GM12878 (cell line): Measurements from ENCODE around the gene RET. TPM values are rescaled to one million over a fixed set of nuclear protein-coding genes. Genes with fewer than 3 reads are reported as not detected.

Experiments used
- ATAC-seq: fragments of 200-7000 bp; cut with Tn5 transposase; 3 replicates; pipeline ENCODE4 v1.9.1; 2020; ENCODE audit warnings: mild to moderate bottlenecking, moderate library complexity
- BruUV-seq: library from RNA; stranded (reverse); fragments of 400-500 nt; replicated peaks from 2 replicates; lab custom pipeline; 2021; lab: Mats Ljungman, UMichigan
- CTCF ChIA-PET: fragments of 300-600 bp; sonication (Branson Sonifier 250); formaldehyde crosslinking; extraction: SDS; loops from one replicate; lab custom pipeline; 2021; ENCODE audit warnings: inconsistent platforms; lab: Yijun Ruan, JAX
- POLR2A ChIA-PET: fragments of 350-600 bp; formaldehyde crosslinking; extraction: SDS; loops from one replicate; lab custom pipeline; 2021; ENCODE audit warnings: inconsistent platforms; lab: Charles Lee
- RAD21 ChIA-PET: fragments of 300-600 bp; sonication (Branson Sonifier 250); formaldehyde crosslinking; loops from one replicate; lab custom pipeline; 2023; ENCODE audit warnings: antibody characterized with exemption; ENCODE audit not compliant: unreplicated experiment; lab: Charles Lee
- SMC1A ChIA-PET: fragments of 300-600 bp; sonication (Branson Sonifier 250); formaldehyde crosslinking; loops from one replicate; lab custom pipeline; 2023; ENCODE audit not compliant: unreplicated experiment, uncharacterized antibody; lab: Charles Lee
- DNase-seq: peaks from one replicate; pipeline ENCODE4 v3.0.0-alpha.2; 2011; ENCODE audit warnings: low read depth, low spot score
- FAIRE-seq: peaks from 3 replicates; lab custom pipeline; 2011; peaks lifted over from hg19 to GRCh38; lab: Jason Lieb, UNC
- H2AFZ ChIP-seq: 2 replicates; pipeline ENCODE4 v1.6.0; 2011; ENCODE audit warnings: low read depth, low read length, control low read depth; ENCODE audit not compliant: control insufficient read depth
- H3K27ac ChIP-seq: 2 replicates; pipeline ENCODE4 v1.5.1; 2011; ENCODE audit warnings: control low read depth; ENCODE audit not compliant: control insufficient read depth, insufficient read depth
- H3K27me3 ChIP-seq, 2 experiments: replicated peaks in 1 of 2; 2 replicates each; pipeline versions ENCODE4 v1.6.0 to v1.6.1; 2011; ENCODE audit warnings: low read length in 1 of 2; ENCODE audit not compliant: control insufficient read depth in 2 of 2, insufficient read depth in 2 of 2
- H3K36me3 ChIP-seq, 2 experiments: 2 replicates each; pipeline ENCODE4 v1.5.1; 2011; ENCODE audit warnings: low read length in 1 of 2; ENCODE audit not compliant: control insufficient read depth in 2 of 2, insufficient read depth in 2 of 2
- H3K4me1 ChIP-seq: 2 replicates; pipeline ENCODE4 v1.6.1; 2011; ENCODE audit warnings: mild to moderate bottlenecking, low read length, moderate library complexity, mixed read lengths; ENCODE audit not compliant: control insufficient read depth, insufficient read depth
- H3K4me2 ChIP-seq: 2 replicates; pipeline ENCODE4 v1.6.0; 2011; ENCODE audit warnings: control low read depth; ENCODE audit not compliant: control insufficient read depth, insufficient read depth
- H3K4me3 ChIP-seq: fragments of 200-600 bp; sonication (generic); 2 replicates; pipeline ENCODE4 v1.5.1; 2016
- H3K79me2 ChIP-seq: 2 replicates; pipeline ENCODE4 v1.6.0; 2011; ENCODE audit warnings: low read length; ENCODE audit not compliant: control insufficient read depth, insufficient read depth
- H3K9ac ChIP-seq: 2 replicates; pipeline ENCODE4 v1.8.0; 2011; ENCODE audit warnings: low read length, control low read depth, mixed read lengths; ENCODE audit not compliant: control insufficient read depth, insufficient read depth
- H3K9me3 ChIP-seq: replicated peaks from 3 replicates; pipeline ENCODE4 v1.5.1; 2011; ENCODE audit warnings: mild to moderate bottlenecking, low read length; ENCODE audit not compliant: control insufficient read depth, insufficient read depth
- H4K20me1 ChIP-seq: 2 replicates; pipeline ENCODE4 v1.6.0; 2011; ENCODE audit not compliant: control insufficient read depth, insufficient read depth
- BACH1 ChIP-seq: fragments of 450-650 bp; IDR thresholded peaks from 2 replicates; pipeline ENCODE4 v1.6.1; 2017; ENCODE audit warnings: mild to moderate bottlenecking, borderline replicate concordance
- BMI1 ChIP-seq: fragments of 450-650 bp; IDR thresholded peaks from 2 replicates; pipeline ENCODE4 v1.6.1; 2016; ENCODE audit warnings: mild to moderate bottlenecking, moderate library complexity, borderline replicate concordance
- GATAD2B ChIP-seq: fragments of 450-650 bp; conservative IDR thresholded peaks from 2 replicates; pipeline ENCODE4 v1.6.1; 2017; ENCODE audit warnings: low read depth, mild to moderate bottlenecking, moderate library complexity
- HDGF ChIP-seq: fragments of 450-650 bp; IDR thresholded peaks from 2 replicates; pipeline ENCODE4 v1.6.1; 2016; ENCODE audit warnings: antibody characterized with exemption
- SIN3A ChIP-seq: IDR thresholded peaks from 2 replicates; pipeline ENCODE4 v1.6.1; 2012; ENCODE audit warnings: low read depth, low read length, improper control_type of control experiment
- SMARCA5 ChIP-seq: fragments of 450-650 bp; IDR thresholded peaks from 2 replicates; pipeline ENCODE4 v1.6.1; 2017; ENCODE audit warnings: mild to moderate bottlenecking
- WGBS: methylation state at CpG from one replicate; pipeline ENCODE4 v1.1.6; 2016; ENCODE audit warnings: low lambda C conversion rate; ENCODE audit not compliant: insufficient replicate concordance, insufficient coverage; ENCODE audit errors: missing lambda C conversion rate; 5-methylcytosine and 5-hydroxymethylcytosine counted together
- in situ Hi-C: fragments of 300-500 bp; cut with MboI; formaldehyde crosslinking; loops from 9 replicates; pipeline ENCODE4 v1.14.3; 2018; ENCODE audit warnings: mixed read lengths
- intact Hi-C: fragments of 100-400 bp; cut with micrococcal nuclease; formaldehyde crosslinking; loops from one replicate; pipeline ENCODE4 v1.14.2; 2022; ENCODE audit not compliant: unreplicated experiment
- polyA plus RNA-seq, 11 experiments: library from polyadenylated mRNA; depleted of rRNA in 4 of 11; unstranded in 6 of 11; stranded (reverse) in 5 of 11; fragments of >200 nt; fragmentation: Nextera tagmentation in 4 of 11; fragmentation: Illumina TruSeq in 1 of 11; extraction: Ambion mirVana in 4 of 11; extraction: Trizol in 1 of 11; gene quantifications; 1 replicate in 1 of 11; 2 replicates in 10 of 11; pipeline versions ENCODE4 v1.2.1 to v1.2.3, GENCODE V29; 2011 to 2016; ENCODE audit warnings: inconsistent platforms in 2 of 11, missing spikeins in 2 of 11, low read depth in 1 of 11
- total RNA-seq, 4 experiments: library from RNA; depleted of rRNA in 3 of 4; stranded (reverse); fragments of >200 nt in 3 of 4; fragmentation: Illumina TruSeq in 1 of 4; extraction: Trizol in 1 of 4; gene quantifications; 2 replicates each; pipeline versions ENCODE4 v1.2.1 to v1.2.3, GENCODE V29; 2013 to 2021
- TF ChIP-seq, protein P1 (sequence below): fragments of 450-650 bp; formaldehyde crosslinking; IDR thresholded peaks from 2 replicates; pipeline ENCODE4 v1.4.0; 2020; ENCODE audit warnings: mild to moderate bottlenecking, moderate library complexity

Gene RET
- total and polyA plus RNA-seq, 10 of the 15 experiments (the other 5 are each of a cell fraction or from before 2014, with no cell fraction given): not detected

DNA sequence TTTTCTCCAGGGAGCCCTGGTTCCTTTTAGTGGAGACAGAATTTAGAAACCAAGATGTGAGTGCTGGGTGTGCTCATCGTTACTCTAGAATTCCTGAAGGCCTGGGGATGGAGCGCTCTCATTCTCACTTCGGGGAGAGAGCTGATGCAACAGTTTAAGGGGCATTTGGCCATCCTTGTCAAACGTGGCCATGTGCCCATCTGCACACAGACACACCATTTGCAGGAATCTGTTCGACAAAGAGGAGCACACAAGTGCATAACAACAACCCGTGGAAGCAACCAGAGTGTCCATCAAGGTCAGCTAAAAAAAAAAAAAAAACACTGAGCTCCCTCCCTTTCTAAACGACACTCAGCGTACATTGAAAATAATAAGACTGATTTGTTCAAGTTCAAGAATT is 23.0 kb upstream of the RET start (continued):
- TF ChIP-seq, protein P1, sequence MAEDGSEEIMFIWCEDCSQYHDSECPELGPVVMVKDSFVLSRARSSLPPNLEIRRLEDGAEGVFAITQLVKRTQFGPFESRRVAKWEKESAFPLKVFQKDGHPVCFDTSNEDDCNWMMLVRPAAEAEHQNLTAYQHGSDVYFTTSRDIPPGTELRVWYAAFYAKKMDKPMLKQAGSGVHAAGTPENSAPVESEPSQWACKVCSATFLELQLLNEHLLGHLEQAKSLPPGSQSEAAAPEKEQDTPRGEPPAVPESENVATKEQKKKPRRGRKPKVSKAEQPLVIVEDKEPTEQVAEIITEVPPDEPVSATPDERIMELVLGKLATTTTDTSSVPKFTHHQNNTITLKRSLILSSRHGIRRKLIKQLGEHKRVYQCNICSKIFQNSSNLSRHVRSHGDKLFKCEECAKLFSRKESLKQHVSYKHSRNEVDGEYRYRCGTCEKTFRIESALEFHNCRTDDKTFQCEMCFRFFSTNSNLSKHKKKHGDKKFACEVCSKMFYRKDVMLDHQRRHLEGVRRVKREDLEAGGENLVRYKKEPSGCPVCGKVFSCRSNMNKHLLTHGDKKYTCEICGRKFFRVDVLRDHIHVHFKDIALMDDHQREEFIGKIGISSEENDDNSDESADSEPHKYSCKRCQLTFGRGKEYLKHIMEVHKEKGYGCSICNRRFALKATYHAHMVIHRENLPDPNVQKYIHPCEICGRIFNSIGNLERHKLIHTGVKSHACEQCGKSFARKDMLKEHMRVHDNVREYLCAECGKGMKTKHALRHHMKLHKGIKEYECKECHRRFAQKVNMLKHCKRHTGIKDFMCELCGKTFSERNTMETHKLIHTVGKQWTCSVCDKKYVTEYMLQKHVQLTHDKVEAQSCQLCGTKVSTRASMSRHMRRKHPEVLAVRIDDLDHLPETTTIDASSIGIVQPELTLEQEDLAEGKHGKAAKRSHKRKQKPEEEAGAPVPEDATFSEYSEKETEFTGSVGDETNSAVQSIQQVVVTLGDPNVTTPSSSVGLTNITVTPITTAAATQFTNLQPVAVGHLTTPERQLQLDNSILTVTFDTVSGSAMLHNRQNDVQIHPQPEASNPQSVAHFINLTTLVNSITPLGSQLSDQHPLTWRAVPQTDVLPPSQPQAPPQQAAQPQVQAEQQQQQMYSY (CRISPR knock-in tag): no peak
- no peak for TF ChIP-seq BACH1

DNA sequence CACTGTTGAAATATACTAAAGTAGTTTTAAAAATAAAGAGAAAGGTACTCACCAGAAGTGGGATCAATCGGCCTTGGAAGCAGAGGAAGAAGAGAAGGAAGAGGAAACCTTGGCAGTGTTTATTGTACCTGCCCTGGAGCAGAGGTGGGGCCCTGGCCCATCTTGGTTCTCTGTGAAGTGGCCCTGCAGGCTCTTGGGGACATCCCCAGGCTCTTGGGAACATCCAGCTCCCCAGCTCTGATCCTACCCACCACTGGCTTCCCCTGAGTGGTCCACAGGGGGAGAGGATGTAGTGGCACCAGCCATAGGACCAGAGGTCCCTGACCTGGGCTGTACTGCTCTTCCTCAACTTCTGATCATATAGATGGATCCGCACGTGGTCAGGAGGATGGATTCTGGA is 22.3 kb upstream of the RET start:
- TF ChIP-seq SIN3A: no peak
- no peak for TF ChIP-seq HDGF
- no peak for TF ChIP-seq BMI1
- TF ChIP-seq SMARCA5: no peak
- TF ChIP-seq GATAD2B: no peak
- TF ChIP-seq, protein P1 (CRISPR knock-in tag): no peak
- H3K79me2 ChIP-seq: no peaks in the 10 kb centered on the region
- DNase-seq (no peak), FAIRE-seq (no peak), ATAC-seq (no peak)
- in situ Hi-C loops: no loop called here
- H2AFZ ChIP-seq: no peak overlapping the region
- no peak overlapping the region for H3K9ac ChIP-seq
- ChIA-PET SMC1A (no interaction called here), POLR2A (no interaction called here), RAD21 (no interaction called here), CTCF (no interaction called here)
- H3K9me3 ChIP-seq: no peaks in the 10 kb centered on the region
- no peak overlapping the region for H3K27ac ChIP-seq
- WGBS: 33% methylated on average over 3 of the region's 3 CpGs
- BruUV-seq: no TSS peak
- no peak overlapping the region for H3K4me2 ChIP-seq
- H4K20me1 ChIP-seq: no peaks in the 10 kb centered on the region
- no peaks in the 10 kb centered on the region for H3K36me3 ChIP-seq
- intact Hi-C loops: no loop called here
- H3K4me1 ChIP-seq: no peaks in the 10 kb centered on the region
- no peak overlapping the region for H3K4me3 ChIP-seq
- no peaks in the 10 kb centered on the region; a peak in 1 of 4 replicates for H3K27me3 ChIP-seq
